Fibroblast of mammary gland (primary cell): ENCODE results near the gene TRAP1.

Experiments used
- DNase-seq: peaks from one replicate; pipeline ENCODE4 v3.0.0-alpha.2; 2010; ENCODE audit warnings: low read depth
- H3K4me3 ChIP-seq: 2 replicates; pipeline ENCODE4 v1.5.1; 2011; ENCODE audit warnings: low read depth, mild to moderate bottlenecking, low read length, moderate library complexity; ENCODE audit not compliant: control insufficient read depth
- TF ChIP-seq, protein P1 (sequence below): conservative IDR thresholded peaks from 2 replicates; pipeline ENCODE4 v1.5.1; 2011; ENCODE audit warnings: low read depth, low read length, inconsistent platforms; ENCODE audit not compliant: control insufficient read depth, insufficient read depth

TRAP1 gene

DNA sequence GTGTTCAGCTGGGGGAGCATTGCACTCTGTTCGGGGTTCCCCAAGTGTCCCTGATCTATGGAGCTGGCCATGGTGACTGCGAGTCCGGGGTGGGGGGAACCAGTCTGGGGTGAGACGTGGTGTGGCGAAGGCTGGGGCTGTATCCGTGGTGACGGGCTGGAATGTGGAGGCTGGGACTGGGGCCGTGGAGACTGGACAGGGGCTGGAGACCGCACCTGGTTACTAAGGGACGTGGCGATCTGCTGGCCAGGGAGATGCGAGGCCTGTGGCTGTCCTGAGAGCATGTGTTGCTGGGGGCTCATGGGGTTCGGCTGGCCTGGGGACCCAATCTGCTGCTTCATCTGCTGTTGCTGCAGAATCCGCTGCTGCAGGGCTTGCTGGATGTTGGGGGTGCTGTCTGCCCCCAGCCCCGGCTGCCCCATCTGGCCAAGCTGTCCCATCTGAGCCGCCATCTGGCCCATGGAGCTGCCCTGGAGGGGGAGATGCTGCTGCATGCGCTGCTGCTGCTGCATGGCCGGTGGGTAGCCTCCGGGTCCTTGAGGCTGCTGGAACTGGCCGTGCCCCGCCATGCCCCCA, 10.6 kb upstream of the TRAP1 start:
- TF ChIP-seq, protein P1, sequence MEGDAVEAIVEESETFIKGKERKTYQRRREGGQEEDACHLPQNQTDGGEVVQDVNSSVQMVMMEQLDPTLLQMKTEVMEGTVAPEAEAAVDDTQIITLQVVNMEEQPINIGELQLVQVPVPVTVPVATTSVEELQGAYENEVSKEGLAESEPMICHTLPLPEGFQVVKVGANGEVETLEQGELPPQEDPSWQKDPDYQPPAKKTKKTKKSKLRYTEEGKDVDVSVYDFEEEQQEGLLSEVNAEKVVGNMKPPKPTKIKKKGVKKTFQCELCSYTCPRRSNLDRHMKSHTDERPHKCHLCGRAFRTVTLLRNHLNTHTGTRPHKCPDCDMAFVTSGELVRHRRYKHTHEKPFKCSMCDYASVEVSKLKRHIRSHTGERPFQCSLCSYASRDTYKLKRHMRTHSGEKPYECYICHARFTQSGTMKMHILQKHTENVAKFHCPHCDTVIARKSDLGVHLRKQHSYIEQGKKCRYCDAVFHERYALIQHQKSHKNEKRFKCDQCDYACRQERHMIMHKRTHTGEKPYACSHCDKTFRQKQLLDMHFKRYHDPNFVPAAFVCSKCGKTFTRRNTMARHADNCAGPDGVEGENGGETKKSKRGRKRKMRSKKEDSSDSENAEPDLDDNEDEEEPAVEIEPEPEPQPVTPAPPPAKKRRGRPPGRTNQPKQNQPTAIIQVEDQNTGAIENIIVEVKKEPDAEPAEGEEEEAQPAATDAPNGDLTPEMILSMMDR = no peak
- no peak for DNase-seq
- no peak overlapping the region for H3K4me3 ChIP-seq

GRCh38 chr16:3726021-3726687, 8.8 kb upstream of the TRAP1 start:
- DNase-seq = no peak
- H3K4me3 ChIP-seq = no peak overlapping the region
- TF ChIP-seq, protein P1 = no peak

DNA sequence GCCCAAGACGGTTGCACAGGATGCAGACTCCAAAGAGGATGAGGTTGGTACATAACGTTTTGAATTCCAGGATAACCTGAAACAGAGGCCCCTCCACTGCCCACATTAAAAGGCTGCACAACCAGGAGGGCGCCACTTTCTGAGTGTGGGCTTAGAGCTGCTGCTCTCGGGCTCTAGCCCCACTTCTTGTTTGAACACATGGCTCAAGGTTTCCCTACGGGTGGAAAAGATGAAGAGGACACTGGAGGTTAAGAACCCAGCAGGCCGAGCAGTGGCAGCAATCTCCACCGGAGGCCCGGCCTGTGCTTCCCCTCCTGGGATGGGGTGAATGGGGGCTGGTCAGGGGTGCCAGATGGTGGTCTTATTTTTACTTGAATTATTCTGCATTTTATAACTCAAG, 8.0 kb upstream of the TRAP1 start:
- TF ChIP-seq, protein P1 = no peak
- DNase-seq = no peak
- no peak overlapping the region for H3K4me3 ChIP-seq

GRCh38 chr16:3722508-3722907, 5.2 kb upstream of the TRAP1 start:
- H3K4me3 ChIP-seq = no peak overlapping the region

GRCh38 chr16:3720418-3720817, 3.1 kb upstream of the TRAP1 start:
- TF ChIP-seq, protein P1 = no peak
- H3K4me3 ChIP-seq = no peak overlapping the region
- DNase-seq = no peak

More at GRCh38 chr16:3722508-3722907, 5.2 kb upstream of the TRAP1 start:
- TF ChIP-seq, protein P1 = no peak
- no peak for DNase-seq

GRCh38 chr16:3718628-3719027, 1.3 kb upstream of the TRAP1 start:
- DNase-seq = no peak
- TF ChIP-seq, protein P1 = no peak
- H3K4me3 ChIP-seq = no peak overlapping the region
